Measurements from ENCODE around the gene MYH9.
"Not testable (repeated sequence)": the region's sequence is repeated elsewhere in the genome, so short reads cannot be mapped to it uniquely, and the experiment has no call there.

Gene MYH9

DNA sequence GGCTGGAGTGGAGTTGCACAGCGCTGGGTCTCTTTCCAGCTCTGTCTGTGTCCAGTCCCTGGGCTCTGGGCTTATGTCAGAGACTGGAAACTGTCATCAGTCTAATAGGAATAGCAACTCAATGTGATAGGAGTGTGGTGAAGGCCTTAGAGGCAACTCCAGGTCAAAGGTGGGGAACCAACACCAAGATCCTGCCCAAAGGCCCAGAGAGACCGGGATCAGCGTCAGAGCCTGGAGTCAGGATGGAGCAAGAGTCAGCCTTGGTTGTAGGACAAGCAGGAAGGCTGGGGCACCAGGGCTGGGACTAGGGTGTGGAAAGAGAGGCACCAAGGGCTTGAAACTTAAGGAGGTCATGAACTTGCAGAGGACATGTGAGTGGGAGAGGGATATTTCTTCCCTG is 125.5 kb downstream of the MYH9 start:
- not testable (repeated sequence) for DNase-seq

DNA sequence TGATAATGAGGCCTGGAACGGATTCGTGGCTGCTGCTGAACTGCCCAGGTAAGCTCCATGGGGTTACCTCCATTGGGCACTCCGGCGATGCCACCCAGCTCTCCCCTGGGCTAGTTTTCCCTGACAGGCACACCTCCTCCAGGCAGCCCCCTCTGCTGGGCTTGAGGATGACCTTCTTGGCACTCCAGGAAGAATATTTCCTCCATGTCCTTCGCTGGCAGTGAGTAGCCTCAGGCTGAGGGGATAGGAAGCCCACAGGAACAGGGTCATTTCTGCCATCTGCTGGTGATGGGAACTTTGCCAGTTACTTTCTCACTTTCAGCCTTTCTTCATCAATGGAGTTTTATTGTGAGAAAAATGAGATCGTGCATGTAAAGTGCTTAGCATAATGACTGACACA is 126.1 kb downstream of the MYH9 start:
- DNase-seq = not testable (repeated sequence)

DNA sequence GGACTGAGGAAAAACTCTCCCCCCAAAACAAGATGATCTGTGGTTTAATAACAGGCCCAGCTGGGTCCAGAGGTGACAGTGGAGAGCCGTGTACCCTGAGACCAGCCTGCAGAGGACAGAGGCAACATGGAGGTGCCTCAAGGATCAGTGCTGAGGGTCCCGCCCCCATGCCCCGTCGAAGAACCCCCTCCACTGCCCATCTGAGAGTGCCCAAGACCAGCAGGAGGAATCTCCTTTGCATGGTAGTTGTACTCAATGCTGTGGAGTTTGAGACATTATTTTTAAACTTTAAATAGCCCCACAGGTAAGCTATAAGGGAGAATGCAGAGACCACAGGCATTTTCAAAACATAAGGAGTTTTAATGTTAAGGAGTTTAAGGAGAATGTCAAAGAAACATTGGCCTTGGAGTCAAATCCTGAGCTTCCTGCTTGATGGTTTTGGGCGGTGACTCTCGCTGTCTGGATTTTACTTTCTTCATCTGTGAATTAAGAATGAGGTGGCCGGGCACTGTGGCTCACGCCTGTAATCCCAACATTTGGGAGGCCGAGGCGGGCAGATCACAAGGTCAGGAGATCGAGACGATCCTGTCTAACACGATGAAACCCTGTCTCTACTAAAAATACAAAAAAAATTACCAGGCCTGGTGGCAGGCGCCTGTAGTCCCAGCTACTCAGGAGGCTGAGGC is 128.0 kb downstream of the MYH9 start:
- no peak for DNase-seq

DNA sequence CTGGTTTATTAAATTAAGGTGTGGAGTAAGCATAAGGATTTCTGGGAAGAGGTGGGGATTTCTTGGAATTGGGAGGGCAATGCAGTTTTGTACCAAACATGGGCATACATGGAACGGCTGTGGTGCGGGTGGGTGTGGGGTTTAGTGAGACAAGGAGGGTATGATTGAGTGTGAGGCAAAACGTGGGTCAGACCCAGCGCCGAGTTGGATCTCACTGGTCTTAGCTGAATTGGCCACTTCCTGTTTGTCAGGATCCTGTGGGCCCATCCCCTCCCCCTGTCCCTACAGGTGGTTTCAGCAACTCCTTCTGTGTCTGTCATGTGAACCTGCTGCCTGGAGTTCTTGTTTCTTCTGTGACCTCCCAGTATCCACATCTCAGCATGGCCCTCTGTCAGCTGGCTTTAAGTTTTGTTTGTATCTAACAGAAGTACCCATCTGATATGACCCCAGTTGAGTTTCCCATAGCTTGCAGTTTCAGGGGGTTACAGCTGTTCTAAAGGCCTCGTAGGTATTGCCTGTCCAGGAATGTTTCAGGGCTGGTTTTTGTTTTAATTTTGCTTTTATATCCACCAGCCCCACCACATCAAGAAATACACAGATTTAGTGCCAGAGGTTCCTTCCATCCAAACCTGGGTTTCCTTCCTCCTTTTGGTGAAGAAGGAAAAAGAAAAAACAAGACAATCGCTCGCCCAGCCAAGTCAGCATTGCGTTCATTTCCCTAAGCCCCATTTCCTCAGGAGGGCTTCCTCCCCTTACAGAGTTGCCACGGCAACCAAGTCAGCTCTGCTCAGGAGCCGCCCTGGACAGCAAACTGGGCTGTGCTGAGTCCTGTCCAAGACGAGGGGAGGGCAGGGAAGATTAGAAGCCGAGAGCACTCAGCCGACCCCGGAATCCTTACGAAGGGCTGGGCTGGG is 128.8 kb downstream of the MYH9 start:
- peak; percentile 84 for DNase-seq

DNA sequence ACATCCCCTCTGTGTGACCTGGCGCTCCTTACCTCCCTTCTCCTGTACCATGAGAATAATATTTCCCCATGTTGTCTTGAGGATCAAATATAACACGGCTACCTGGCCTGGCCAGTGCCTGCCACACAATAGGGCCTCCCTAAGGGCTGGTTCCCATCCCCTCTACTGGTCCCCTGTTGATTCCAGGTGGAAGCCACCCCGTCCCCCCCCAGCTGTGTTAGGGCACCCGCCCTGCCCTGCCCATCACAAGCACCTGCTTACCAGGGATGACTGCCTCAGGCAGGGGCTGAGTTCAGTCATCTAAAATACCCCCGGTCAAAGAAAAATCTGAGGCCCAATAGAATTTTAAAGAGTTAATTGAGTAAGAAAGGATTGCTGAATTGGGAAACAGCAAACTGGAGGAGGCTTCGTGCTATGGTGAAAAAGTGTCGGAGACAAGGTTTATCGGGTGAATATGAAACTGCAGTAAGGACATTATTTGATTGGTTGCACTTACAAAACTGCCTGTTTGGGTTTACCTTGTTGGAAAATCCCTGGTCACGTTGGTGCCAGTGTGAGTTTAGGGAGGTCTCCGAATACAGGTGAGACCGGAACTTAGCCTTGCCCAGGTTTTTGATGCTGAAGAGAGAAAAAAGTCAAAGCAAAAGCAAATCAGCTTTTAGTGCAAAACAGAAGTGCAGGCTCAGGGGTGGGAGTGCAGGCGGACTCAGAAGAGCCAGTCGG is 129.7 kb downstream of the MYH9 start:
- DNase-seq = no peak

DNA sequence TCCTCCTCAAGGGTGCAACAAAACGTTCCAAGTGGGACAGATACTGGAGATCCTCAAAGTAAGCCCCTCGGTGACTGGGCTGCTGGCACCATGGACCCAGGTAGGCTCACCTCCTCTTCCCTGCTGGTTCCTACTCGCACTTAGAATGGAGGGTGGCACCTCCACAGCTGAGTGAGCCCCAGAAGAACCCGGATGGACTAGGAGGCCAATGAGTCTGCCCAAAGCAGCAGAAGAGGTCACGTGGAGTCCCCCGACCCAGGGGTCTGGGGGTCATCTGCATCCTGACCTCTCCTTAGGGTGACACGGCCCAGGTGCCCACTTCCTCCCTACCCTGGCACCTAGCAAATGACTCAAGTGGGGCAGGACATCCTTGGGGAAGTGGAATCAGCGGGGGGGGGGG is 130.5 kb downstream of the MYH9 start:
- no peak for DNase-seq

DNA sequence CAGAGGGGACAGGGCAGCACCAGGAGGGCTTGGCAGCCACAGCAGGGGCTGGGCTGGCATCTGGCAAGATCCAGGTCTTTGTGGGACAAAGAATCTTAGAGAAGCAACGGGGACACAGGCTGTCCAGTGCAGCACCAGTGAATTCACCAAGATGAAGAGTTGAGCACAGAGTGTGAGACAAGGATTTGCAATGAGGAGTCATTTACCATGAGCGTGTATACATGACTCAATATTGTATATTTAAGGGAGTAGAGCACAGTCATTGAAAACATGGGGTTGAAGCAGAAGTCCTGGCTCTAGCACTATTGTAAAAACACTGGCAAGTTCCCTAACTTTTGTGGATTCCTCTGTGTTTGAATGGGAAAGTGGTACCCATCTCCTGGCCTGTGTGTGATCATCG is 131.3 kb downstream of the MYH9 start:
- DNase-seq = no peak

DNA sequence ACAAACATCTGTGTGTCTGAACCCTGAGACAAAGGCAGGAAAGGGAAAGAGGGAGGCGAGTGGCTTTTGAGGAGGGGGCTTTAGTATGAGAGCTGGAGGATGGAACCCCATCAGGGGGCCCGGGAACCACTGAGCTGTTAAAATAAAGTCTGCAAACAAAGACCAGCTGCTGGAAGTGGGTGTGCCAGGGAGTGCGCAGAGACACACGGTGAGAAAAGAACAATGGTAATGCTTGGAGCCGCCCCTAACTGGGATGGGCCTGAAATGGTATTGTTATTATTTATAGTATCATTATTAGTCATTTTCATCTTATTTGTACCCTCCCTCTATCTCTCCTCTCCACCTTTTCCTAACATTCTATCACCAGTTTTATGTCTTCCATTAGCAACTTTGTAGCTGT is 132.2 kb downstream of the MYH9 start:
- DNase-seq = not testable (repeated sequence)

DNA sequence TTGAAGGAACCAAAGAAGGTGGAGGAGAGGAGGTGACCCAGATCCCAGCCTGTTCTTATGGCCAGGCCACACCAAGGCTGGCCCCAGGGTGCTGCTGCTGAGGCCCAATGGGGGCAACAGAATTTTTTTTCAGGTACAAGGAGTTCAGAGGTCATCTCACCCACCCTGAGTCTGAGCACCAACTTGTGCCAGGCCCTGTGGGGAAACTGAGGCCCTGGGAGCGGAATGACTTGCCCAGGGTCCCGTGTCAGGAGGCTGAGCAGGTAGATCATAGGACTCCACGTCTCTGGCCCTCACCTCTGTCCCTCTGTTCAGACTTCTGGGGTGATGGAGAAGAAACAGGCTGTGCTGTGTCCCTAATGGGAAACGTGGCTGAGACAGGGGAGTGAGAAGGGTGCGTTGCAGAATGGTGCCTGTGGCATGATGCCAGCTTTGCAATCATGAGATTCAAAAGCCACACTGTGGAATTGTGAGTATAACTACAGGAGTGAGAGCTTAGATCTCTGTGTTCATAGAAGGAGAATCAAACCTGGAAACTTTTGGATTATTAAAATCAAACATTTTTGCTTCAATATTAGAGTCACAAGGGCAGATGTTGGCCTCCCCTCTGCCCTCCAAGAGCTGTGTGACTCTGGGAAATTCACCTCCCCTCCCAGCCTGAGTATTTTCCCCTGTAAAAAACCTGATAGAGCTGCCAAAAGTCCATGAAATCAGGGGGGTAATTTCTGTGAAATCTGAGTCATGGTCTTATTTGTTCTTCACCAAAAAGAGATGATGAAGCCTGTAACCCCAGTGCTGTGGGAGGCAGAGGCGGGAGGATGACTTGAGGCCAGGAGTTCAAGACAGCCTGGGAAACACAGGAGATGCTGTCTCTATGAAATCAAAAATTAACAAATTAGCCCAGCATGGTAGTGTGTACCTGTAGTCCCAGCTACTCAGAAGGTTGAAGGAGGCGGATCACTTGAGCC is 134.0 kb downstream of the MYH9 start:
- peak; percentile 74 for DNase-seq

DNA sequence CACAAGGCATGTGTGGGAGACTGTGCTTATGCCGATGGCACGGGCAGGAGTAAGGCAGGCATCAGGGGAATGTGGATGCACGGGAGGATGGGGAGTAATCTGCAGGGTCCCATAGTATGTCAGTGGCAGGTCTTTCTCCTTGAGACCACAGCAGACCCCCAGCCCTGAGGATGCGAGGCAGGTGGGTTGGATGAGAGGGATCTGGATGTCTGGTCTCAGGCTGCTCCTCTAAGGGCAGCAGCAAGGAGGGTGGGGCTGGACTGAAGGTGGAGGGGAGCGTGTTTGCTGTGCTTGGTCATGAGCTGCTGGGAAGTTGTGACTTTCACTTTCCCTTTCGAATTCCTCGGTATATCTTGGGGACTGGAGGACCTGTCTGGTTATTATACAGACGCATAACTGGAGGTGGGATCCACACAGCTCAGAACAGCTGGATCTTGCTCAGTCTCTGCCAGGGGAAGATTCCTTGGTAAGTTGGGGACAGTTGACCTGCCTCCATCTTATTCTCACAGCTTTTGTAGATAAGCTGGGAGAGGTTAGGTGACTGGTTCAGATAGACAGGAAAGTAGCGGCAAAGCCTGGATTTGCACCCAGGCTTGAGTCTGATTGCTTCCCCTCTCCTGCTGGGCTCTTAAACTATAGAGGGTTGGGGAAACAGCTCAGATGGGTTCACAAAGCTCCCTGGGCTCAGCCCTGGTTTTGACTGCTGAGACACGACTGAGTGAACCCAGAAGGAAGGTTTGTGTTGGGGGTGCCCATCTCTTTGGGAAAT is 134.8 kb downstream of the MYH9 start, which contains the start of gene APOL1:
APOL1 (plus strand) TSS at position 380 of the 769 bp plus-strand sequence. CDS start 1,823 bp downstream, outside the sequence.
- DNase-seq = peak; percentile 84

DNA sequence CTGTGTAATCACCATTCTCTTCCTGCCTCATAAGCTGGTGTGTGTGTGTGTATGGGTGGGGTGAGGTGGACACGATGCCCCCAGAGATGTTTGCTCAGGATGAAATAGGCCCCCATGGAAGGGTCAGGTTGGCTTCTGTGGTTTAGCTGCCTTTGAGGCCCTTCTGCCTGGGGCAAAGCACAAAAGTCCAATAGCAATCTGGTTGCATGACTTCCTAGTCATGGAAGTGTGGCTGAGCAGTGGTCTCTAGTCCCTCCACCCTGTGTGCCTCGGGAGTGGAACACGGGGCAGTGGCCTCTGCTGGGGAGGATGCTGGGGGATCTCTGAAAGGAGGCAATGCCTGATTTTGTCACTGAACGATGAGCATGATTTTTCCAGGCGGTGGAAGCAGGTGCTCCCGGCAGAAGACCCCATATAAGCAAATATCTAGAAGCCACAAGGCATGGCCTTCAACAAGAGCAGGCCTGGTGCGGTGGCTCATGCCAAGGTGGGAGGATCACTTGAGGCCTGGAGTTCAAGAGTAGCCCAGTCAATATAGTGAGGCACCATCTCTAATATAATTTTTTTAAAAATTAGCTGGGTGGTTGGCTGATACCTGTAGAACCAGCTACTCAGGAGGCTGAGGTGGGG is 135.7 kb downstream of the MYH9 start:
- not testable (repeated sequence) for DNase-seq

DNA sequence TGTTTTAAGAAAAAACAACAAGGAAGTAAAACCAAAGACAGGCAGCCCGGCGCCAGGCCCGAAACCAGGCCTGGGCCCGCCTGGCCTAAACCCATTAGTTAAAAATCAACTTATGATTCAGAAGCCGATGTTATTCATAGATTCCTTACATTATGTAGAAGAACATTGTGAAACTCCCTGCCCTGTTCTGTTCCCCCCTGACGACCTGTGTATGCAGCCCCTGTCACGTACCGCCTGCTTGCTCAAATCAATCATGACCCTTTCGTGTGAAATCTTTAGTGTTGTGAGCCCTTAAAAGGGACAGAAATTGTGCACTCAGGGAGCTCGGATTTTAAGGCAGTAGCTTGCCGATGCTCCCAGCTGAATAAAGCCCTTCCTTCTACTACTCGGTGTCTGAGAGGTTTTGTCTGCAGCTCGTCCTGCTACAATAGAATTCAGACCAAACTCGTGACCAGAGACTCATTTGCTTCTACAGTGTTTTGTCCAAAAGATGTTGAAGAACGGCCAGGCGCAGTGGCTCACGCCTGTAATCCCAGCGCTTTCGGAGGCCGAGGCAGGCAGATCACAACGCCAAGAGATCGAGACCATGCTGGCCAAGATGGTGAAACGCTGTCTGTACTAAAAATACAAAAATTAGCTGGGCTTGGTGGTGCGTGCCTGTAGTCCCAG is 137.3 kb downstream of the MYH9 start:
- DNase-seq = not testable (repeated sequence)

DNA sequence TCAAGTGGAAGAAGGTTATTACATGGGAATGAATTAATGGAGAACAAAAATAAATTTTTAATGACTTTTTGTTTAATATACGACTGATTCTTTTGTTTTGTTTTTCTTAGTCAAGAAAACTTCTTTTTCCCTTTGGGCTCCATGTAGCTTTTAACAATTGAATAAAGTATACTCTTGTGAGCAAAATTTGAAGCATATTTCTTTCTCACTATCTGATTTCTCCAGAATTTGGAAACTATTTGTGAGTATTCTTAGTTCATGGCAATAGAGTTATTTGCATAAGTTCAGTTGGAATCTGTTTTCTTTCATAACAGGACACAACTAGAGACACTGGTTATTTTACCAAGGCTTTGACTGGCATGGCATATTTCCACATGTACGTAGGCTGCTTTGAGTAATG is 138.6 kb downstream of the MYH9 start:
- no peak for DNase-seq

DNA sequence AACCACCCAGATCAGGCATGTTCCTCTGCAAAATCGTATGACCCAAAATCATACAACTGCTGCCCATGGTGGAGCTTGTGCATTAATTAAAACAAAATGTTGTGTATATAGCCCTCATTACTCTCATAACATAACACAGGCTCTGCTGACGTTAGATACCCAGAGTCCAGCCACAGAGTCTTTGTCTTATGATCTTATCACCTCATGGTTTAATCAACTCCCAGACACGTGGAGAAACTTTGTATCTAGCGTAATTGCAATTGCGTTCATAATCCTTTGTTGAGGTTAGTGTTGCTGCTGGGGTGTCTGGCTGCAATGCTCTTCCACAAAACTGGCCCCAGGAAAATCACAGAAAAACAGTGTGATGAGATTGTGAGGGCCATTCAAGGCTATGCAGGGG is 139.8 kb downstream of the MYH9 start:
- DNase-seq = peak; percentile 69

DNA sequence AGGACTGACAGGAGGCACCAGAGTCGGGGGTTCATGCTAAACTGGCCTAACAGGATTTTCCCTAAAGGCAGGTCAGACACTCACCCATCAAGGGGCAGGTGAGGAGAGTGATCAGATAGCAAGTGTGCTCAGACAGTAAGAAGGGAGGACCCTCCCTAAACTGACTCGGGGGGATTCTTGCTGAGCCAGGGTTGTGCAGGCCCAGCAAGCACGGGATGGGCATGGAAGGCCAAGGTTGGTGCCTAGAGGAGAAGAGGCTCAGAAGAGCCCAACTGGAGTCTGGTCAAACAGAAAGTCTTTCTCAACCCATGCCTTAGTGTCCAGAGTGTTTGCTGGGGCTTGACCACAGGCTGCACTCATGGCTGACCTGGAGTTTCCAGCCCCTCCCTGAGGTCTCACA is 141.0 kb downstream of the MYH9 start:
- no peak for DNase-seq

DNA sequence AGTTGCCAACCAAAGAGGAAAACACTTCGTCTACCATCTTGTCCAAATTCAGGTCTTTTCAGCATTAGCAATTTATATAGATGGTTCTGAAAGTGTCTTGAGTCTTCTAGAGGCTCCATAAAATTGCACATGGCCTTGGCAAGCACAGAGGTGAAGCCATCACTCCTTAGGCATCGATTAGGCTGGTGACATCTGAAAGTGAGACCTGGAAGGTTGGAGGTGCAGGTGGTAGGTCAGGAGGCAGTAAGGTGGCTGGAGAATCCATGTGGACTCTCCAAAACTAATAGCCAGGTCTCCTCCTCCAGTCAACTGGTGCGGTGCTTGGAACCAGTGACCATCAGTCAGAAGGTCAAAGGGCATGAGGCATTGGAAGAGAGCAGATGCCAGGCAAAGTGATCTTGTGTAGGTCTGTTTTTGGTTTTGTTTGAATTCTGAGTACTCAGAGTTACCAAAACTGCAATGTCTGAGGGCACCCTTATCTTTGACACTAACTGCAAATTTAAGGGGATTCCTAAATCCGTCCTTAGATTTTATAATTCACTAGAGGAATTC is 141.9 kb downstream of the MYH9 start:
- no peak for DNase-seq

DNA sequence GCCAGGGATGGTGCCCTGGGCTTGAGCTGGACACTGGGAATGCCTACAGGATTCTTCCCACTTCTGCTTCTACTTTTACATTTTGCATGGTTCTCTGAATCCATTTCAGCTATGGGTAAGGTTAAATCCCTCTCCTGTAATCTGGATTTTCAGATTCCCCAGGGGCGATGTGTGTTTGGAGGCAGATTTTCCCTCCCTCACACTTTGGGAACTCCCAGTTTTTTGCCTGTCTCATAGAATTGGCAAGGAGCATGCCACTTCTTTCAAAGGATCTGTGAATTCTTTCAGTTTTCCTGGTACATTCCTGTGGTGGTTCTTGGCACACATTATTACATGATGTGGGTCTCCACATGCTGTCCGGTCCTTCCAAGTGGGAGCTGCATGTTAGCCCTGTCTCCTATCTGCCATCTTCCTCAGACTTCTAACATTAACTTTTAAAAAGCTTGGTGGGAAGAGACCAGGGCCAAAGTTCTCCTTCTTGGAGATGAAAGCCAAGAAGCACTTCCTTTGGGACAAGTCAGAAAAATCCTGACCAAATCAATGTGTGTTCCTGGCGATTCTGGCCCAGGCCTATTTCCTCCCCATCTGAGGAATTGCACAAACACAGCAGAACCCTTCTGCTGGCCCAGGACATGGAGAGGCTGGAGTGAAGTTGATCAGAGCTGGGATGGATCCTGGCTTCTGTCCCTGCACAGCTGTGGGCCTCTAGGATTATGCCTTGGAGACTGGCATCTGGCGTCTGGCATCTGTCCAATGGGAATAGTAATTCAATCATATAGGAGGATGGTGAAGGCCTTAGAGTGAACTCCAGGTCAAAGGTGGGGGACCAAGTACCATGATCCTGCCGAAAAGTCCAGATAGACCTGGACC is 143.0 kb downstream of the MYH9 start:
- DNase-seq = no peak

DNA sequence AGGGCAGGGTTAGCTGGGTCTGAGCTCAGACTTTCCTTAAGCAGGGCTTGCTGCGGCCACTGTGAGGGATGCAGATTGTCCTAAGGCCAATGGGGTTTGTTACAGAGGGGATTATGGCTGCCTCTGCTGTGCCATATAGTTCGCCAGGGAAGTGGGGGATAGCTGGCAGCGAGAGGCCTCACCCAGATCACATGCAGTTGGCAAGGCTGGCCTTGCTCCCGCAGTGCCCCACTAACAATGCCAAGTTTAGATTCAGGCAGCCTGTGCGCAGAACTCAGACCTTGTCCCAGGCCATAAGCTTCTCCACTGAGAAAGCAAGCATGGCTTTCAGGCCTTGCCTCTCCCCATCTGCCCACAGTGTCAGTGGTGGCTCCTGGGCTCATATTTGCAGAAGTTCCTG is 143.8 kb downstream of the MYH9 start:
- no peak for DNase-seq

Measured in hematopoietic multipotent progenitor cell treated with erythropoietin and hydrocortisone succinate and interleukin-3 and kit ligand, for 8 days (in vitro differentiated cells).